ENCODE data around the gene LRRN4CL.
"Not testable (repeated sequence)": the region's sequence is repeated elsewhere in the genome, so short reads cannot be mapped to it uniquely, and the experiment has no call there.

The LRRN4CL gene

GRCh38 chr11:62709247-62710000 lies 20.1 kb upstream of the LRRN4CL start:
- peak; percentile 98 for DNase-seq

DNA sequence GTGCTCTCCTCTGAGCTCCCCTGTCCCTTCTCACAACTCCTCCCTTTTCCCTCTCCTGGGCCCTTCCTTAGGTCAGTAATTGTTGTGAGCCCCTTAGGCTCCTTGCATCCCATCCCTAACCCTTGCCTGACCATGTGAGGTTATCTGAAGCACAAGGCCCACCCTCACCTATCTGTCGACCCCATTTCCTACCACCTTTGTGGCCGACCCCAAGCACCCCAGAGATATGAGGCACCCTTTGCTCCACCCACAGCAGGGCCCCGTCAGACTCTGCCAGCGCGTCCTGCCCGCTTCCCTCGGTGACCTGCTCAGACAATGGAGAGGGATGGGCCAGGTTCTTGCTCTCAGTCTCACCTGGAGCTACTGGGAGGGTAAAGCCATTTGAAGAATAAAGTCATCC lies 19.5 kb upstream of the LRRN4CL start:
- peak; percentile 80 for DNase-seq

- no peak for DNase-seq
These were observed 19.1 kb upstream of the LRRN4CL start for GRCh38 chr11:62708392-62708791.

- DNase-seq, result no peak
These were observed 18.0 kb upstream of the LRRN4CL start, which contains the start of the genes BSCL2 and GNG3 for GRCh38 chr11:62707277-62707861. BSCL2 (minus strand) TSS chr11:62707424; CDS start chr11:62707195, 229 bp downstream. GNG3 (plus strand) TSS chr11:62707676; CDS start chr11:62708296, 620 bp downstream.

DNA sequence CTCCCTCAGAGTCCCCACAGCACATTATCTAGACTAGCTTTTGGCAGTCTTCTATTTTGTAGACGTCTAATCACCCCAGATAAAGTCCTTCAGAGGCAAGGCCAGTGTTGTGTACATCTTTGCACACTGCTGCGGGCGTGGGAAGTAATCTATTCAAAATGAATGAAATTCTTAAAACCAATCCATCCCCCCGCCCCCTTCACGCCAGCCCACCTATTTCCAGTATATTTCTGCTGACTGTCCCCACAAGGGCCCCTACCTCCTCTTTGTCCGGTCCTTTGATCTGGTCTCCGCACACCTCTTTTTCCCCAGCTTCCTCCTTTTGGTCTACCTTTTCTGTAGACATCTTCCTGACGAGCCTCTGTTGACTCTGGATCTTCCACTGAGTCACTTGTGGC lies 17.5 kb upstream of the LRRN4CL start:
- no peak for DNase-seq

DNA sequence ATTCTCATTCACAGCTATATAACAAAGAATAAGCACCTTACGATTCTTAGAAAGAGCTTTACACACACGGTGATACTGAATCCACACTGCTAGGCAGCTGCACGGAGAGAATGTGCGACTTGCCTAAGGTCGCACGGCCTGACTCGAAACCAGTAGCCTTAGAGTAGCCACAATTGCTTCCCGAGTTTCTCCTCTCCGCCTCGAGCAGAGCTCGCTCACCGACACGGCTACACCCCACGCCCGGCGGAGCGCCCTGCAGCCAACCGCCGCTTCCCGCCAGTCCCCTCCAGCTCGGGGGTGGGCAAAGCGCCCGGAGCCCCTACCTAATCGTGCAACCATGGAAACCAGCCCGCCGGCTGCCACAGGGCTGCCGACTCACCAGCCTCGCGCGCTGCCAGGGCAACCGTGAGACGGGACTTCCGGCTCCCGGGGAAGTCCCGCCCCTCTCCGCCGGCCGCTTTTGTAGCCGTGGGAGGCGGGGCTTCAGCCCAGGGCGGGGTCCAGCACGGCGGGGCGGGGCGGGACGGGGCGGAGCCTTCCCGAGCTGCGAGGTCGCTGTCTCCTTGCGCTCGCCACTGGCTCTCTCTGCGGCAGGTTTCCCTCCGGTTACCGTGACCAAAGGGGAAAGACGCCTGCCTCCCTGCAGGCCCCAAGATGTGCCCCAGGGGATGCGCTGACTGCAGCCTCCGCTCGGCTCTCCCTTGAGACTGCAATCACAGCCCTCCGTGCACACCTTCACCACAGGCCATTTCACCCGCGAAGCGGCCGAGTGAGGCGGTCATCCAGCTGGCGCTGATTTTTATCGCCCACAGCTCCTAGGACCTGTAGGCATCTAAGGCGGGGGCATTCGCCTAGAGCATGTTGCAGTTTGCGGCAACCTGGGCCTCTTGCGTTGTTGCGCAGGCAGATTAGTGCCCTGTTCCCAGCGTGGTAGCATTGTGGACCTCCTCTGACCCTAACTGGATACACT lies 16.8 kb upstream of the LRRN4CL start:
- DNase-seq, result peak; percentile 98

- no peak for DNase-seq
These were observed 16.1 kb upstream of the LRRN4CL start for GRCh38 chr11:62705413-62705812.

GRCh38 chr11:62703921-62704320 lies 14.6 kb upstream of the LRRN4CL start:
- not testable (repeated sequence) for DNase-seq

DNA sequence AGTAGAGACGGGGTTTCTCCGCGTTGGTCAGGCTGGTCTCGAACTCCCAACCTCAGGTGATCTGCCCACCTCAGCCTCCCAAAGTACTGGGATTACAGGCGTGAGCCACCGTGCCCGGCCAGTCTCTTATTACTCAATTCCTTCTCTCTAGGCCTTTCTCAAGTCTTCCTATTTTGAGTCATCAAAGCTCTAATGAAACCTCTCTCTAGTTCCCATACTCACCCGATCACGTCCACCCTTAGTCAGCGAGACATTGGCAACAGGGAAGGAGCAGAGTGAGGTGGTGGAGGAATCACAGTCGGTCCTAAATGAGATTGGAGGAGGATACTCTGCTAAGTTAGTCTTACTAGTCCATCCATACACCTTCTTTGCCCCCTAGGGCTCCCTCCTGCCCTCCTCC lies 12.9 kb upstream of the LRRN4CL start:
- no peak for DNase-seq

GRCh38 chr11:62694455-62695167 lies 5.3 kb upstream of the LRRN4CL start:
- peak; percentile 91 for DNase-seq

DNA sequence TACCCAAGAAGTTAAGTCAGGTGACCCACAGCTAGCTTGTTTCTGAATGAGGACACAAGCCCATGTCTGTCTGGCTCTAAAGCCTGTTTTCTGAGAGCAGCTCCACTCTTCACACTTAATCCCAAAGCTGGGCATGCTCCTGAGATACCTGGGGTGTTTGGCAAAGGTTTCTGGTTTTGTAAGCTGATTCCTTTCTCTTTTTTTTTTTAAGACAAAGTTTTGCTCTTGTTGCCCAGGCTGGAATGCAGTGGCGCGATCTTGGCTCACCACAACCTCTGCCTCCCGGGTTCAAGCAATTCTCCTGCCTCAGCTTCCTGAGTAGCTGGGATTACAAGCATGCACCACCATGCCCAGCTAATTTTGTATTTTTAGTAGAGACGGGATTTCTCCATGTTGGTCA lies 4.3 kb upstream of the LRRN4CL start:
- DNase-seq, result not testable (repeated sequence)

GRCh38 chr11:62688491-62688890 lies 839 bp downstream of the LRRN4CL start:
- DNase-seq, result no peak

GRCh38 chr11:62687508-62688396 lies 1.6 kb downstream of the LRRN4CL start:
- DNase-seq, result no peak

- DNase-seq, result no peak
These were observed 6.8 kb downstream of the LRRN4CL start for GRCh38 chr11:62682518-62682917.

GRCh38 chr11:62680825-62681240 lies 8.5 kb downstream of the LRRN4CL start:
- no peak for DNase-seq

DNA sequence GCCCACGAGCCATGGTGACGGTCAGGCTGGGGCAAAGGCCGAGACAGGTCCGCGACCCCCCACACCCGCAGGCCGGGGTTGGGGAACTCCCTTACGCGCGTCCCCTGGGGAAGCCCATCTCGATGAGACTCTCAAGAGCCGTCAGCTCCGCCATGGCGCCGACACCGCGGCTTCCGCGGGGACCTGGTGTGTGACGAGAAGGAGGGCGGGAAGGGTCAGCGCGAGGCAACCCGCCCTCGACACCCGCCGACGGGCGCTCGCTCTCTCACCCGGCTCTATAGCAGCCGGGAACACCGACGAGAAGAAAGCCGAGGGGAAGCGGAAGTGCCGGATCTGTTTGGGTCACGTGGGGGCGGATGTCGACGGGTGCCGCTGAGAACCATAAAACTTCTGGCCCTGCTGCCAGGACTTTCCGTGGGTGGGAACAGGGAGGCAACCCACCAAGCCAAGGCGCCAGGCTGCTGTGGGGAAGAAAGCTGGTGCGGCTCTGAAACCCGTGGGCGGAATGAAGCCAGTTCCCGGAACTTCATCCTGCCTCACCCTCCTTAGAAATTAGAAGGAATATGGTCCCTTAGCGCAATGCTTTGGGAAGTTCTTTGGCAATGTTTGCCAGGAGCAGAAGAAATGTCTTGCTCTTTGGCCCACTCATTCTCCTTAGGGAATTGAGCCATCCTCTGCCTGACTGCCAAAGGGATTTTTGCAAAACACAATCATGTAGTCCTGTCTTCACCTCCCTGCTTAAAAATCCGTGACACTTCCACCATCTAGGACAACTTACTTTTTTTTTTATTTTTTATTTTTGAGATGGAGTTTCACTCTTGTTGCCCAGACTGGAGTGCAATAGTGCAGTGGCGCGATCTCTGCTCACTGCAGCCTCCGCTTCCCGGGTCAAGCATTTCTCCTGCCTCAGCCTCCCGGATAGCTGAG lies 10.3 kb downstream of the LRRN4CL start, which contains the start of gene UBXN1:
Gene UBXN1, minus strand, starts transcription at position 304 of the 927 bp plus-strand sequence. Its CDS starts 150 bp downstream, at position 154.
- peak; percentile 94 for DNase-seq

DNA sequence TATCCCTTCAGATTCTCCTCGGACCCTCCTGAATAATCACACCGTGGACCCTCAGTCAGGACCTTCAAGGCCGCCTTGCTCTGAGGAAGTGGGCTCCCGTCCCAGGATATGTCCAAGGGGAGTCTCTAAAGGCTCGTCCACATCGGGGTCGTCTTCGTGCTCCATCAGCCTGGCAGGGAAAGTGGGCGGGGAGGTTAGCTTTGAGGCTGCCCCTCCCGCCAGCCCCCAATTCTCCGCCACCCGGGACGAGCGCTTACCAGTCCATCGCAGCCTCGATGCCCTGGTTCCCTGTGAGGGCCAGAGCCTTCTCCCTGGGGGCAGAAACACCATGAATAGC lies 10.9 kb downstream of the LRRN4CL start:
- no peak for DNase-seq

DNA sequence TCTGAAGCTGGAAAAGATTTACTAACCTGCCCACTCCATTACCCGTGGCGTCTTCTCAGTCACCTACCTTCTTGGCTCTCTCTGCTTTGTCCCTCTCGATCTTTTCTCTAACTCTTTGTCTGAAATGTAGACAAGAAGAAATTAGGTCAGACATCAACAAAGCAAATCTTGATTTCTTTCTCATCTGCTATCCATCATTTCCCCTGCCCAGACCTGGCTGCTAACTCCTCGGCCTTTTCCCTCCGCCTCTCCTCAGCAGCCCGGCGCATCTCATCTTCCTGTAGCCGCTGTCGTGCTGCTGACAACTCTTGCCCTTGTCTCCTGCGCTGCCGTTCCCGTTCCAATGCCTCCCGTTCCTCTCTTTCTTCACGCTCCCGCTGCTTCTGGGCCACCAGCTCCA lies 11.6 kb downstream of the LRRN4CL start:
- no peak for DNase-seq

GRCh38 chr11:62677156-62677555 lies 12.2 kb downstream of the LRRN4CL start:
- DNase-seq, result no peak

GRCh38 chr11:62676698-62677097 lies 12.6 kb downstream of the LRRN4CL start:
- DNase-seq, result no peak
